DOHH2 (cell line): ENCODE results near the gene HIPK2.

Experiments
- EZH2phosphoT487 ChIP-seq: fragments of 200-600 bp; sonication (generic); IDR thresholded peaks from 2 replicates; pipeline ENCODE4 v1.6.1; 2017; ENCODE audit warnings: borderline replicate concordance, mild to moderate bottlenecking, antibody characterized with exemption, low read length, moderate library complexity, mixed read lengths
- TF ChIP-seq, protein P1 (sequence below): fragments of 200-600 bp; sonication (generic); IDR thresholded peaks from one replicate; pipeline ENCODE4 v1.5.1; 2014; ENCODE audit warnings: antibody characterized with exemption, mild to moderate bottlenecking, low read depth, low read length; ENCODE audit not compliant: poor library complexity, severe bottlenecking

GRCh38 chr7:139658296-139658695 lies 119.5 kb downstream of the HIPK2 start:
- TF ChIP-seq, protein P1, sequence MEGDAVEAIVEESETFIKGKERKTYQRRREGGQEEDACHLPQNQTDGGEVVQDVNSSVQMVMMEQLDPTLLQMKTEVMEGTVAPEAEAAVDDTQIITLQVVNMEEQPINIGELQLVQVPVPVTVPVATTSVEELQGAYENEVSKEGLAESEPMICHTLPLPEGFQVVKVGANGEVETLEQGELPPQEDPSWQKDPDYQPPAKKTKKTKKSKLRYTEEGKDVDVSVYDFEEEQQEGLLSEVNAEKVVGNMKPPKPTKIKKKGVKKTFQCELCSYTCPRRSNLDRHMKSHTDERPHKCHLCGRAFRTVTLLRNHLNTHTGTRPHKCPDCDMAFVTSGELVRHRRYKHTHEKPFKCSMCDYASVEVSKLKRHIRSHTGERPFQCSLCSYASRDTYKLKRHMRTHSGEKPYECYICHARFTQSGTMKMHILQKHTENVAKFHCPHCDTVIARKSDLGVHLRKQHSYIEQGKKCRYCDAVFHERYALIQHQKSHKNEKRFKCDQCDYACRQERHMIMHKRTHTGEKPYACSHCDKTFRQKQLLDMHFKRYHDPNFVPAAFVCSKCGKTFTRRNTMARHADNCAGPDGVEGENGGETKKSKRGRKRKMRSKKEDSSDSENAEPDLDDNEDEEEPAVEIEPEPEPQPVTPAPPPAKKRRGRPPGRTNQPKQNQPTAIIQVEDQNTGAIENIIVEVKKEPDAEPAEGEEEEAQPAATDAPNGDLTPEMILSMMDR = no peak
- TF ChIP-seq EZH2phosphoT487 = no peak
